HK-2 (cell line): Measurements from ENCODE around the gene WDR13.
"Not testable (repeated sequence)": the region's sequence is repeated elsewhere in the genome, so short reads cannot be mapped to it uniquely, and the experiment has no call there.

Source experiments
- DNase-seq: peaks from one replicate; pipeline ENCODE4 v3.0.0-alpha.2; 2018; ENCODE audit not compliant: unreplicated experiment

WDR13 gene

DNA sequence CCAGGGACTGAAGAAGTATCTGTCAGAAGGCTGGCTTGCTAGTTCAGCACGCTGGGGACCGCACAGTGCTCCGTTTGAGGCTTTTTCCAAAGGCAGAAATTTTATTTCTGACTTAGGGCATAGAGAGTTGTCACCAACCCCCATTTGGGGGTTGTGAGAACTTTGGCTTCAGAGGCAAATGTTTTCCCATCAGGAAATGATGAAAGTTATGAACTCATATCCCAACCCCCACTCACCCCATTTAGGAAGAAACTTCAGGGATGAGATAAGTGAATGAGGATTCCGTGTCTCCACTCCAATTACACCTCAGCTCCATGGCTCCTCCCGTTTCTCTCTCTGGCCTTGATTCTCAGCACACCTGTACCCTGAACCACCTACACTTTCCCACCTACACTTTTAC is 4.3 kb upstream of the WDR13 start:
- no peak for DNase-seq

DNA sequence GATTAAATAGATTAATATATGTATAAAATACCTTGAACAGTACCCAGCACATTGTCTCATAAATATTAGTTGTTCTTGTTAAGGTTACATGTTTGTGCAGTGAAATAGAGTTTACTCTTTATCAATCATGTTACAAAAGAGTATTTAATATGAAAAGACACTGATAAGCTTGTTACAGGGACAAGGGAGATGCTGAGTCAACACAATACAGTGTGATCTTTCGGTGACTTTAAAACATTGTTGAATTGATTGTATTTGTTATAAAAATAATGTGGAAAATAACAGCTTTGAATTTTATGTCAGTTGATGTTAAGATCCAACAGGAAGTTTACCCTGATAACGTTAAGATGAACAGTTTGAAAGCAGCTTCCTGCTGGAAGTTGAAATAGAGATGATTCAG is 1.4 kb upstream of the WDR13 start:
- DNase-seq, result no peak

DNA sequence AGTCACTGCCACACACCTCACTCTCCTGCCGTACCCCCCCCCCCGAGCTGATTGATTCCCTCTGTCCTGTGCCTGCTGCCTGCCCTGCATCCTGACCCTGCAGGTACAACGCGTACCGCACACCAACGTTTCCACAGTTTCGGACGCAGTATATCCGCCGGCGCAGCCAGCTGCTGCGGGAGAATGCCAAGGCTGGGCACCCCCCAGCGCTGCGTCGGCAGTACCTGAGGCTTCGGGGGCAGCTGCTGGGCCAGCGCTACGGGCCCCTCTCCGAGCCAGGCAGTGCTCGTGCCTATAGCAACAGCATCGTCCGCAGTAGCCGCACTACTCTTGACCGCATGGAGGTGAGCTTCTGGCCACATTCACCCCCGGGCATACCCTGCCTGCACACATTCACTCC is 1.3 kb downstream of the WDR13 start:
- DNase-seq, result no peak

DNA sequence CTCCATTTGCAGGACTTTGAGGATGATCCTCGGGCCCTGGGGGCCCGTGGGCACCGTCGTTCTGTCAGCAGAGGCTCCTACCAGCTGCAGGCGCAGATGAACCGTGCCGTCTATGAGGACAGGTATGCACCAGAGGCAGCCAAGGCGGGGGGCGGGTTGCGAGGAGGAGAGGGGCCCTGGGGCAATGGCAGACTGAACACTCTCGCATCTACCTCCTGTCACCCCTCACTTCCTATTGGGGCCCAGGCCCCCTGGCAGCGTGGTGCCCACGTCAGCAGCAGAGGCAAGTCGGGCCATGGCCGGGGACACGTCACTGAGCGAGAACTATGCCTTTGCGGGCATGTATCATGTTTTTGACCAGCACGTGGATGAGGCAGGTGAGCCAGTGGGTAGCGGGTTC is 2.0 kb downstream of the WDR13 start:
- no peak for DNase-seq

GRCh38 chrX:48600226-48600625 is 2.9 kb downstream of the WDR13 start:
- DNase-seq, result no peak

GRCh38 chrX:48601741-48602394 is 4.6 kb downstream of the WDR13 start:
- no peak for DNase-seq

DNA sequence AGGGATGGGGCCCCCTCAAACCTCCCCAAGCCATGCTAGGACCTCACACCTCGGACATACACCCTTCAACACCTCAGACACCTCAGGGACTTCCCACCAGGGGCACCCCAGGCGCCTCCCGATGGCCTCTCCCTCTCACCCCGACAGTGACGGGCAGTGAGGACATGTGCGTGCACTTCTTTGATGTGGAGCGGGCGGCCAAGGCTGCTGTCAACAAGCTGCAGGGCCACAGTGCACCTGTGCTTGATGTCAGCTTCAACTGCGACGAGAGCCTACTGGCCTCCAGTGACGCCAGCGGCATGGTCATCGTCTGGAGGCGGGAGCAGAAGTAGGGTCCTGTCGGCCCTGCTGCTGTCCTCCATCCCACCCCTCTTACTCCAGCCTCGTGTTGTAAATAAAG is 7.4 kb downstream of the WDR13 start:
- DNase-seq, result no peak

GRCh38 chrX:48606091-48606490 is 8.8 kb downstream of the WDR13 start:
- DNase-seq, result no peak

DNA sequence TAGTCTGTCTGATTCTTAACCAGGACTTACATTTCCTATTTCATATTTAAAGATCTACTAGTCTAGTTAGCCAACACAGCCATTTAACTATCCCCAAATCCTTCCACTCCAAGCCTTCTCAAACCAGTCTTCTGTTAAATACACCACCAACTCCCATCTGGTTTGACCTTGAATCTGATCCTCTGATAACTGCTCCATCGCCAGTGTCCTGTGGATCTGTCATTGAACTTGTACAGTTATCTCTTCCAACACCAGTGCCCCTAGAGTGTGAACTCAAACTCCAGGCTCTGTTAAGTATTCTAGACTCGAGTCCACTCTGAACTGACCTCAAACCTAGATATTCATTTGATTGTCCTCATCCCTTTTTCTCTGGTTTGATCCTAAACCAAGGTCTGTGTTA is 14.4 kb downstream of the WDR13 start:
- DNase-seq, result no peak

GRCh38 chrX:48613502-48614160 is 16.3 kb downstream of the WDR13 start:
- DNase-seq, result no peak

DNA sequence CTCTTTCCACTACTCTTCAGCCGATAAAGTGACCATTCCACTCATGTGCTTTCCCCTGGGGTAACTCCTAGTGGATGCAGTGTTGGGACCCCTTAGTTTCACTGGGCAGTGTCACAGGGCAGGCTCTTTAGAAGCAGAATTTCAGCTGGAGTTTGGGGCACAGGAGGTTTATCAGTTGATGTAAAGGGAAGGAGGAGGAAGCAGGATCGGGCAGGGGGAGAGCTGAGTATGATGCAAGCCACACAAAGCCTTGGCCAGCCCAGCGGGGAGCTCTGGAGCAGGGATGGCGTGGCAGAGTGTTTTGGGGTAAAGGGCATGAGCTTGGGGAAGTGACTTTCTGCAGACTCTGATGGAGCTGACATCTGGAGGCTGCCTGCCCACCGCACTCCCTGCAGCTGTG is 19.3 kb downstream of the WDR13 start:
- no peak for DNase-seq

DNA sequence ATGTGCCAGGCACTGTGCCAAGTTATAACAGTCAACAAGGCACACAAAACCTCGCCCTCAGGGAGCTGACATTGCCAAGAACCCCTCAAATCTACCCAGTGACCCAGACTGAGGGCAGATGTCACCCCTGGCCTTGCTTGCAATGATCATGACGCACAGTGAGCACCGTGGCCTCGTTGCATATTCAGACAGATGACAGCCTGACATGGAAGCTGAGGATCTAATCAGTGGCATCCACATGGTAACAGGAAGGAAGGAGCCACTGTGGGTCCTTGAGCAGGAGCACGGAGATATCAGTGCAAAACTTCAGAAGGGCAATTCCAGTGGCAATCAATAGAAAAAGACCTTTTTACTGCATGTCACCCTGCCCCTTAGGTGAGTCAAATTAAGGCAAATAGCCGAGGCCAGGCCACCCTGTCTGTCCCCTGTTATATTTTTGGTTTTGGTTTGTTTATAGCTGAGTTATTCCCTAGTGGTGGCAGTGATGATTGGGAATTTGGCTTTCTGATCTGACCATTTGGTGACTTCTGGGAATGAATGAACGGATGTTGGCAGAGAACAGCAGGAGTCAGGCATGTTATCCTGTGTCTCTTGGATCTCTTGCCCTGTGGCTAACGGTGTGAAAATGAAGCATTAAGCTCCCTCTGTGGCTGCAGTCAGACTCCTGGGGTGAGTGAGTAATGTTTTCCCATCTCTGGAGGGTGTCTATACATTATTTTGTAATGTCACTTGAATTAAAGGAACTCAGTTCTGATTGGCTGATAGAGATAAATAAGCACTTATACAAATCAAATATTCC is 20.4 kb downstream of the WDR13 start:
- DNase-seq, result no peak

GRCh38 chrX:48626401-48627298 is 29.4 kb downstream of the WDR13 start:
- DNase-seq, result no peak

GRCh38 chrX:48631376-48632090 is 34.2 kb downstream of the WDR13 start:
- DNase-seq, result peak; percentile 80

DNA sequence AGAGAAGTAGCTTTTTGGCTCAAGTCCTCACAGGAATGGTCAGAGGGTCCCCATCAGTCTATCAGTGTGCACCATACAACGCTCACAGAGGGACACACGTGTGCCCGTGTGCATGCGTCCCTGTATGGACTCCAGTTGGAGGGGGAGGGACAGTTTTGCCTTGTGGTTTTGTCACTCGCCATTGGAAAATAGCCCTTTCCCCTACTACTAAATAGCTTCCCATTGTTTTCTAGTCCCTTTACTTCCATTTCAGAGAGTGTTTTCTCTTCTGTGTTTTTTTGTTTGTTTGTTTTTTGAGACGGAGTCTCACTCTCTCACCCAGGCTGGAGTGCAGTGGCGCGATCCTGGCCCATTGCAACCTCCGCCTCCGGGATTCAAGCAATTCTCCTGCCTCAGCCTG is 34.9 kb downstream of the WDR13 start:
- no peak for DNase-seq

GRCh38 chrX:48636301-48636700 is 39.0 kb downstream of the WDR13 start:
- no peak for DNase-seq

DNA sequence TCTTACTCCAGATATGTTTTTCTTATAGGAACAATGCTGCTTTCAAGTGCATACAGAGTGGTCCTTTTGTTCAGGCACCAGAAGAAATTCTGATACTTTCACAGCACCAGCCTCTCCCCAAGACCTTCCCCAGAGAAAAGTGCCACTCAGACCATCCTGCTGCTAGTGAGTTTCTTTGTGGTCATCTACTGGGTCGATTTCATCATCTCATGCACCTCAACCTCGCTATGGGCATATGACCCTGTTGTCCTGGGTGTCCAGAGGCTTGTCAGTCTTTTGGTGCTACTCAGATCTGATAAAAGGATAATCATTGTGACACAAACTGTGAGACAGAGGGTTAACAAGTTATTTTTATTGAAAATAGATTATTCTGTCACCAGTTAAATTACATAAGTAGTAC is 39.5 kb downstream of the WDR13 start:
- DNase-seq, result no peak

GRCh38 chrX:48645669-48646068 is 48.4 kb downstream of the WDR13 start:
- DNase-seq, result no peak

DNA sequence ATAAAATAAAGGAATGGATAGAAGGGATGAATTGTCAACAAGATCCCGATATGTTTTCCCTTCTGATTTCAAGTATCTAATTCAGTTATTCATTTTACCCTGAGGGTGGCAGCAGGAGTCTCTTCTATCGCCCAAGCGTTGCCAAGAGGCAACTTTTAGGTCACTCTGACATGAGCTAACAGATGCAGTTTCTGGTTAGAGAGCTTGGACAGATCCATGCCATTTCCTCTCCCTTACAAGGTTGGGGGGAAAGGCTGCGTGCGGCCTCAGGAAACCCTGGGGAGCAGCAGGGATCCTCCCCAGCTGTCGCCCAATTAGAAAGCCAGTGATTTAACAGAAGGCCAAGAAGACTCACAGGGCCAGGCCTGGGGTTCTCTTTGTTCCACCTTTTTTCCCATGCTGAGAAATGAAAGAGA is 51.1 kb downstream of the WDR13 start:
- DNase-seq, result peak; percentile 4

- no peak for DNase-seq
Observed at GRCh38 chrX:48649102-48649501, 51.8 kb downstream of the WDR13 start.

- not testable (repeated sequence) for DNase-seq
Observed at GRCh38 chrX:48652055-48652579, 54.8 kb downstream of the WDR13 start.
